ENCODE measurements around the gene ITPR1.

The ITPR1 gene

DNA sequence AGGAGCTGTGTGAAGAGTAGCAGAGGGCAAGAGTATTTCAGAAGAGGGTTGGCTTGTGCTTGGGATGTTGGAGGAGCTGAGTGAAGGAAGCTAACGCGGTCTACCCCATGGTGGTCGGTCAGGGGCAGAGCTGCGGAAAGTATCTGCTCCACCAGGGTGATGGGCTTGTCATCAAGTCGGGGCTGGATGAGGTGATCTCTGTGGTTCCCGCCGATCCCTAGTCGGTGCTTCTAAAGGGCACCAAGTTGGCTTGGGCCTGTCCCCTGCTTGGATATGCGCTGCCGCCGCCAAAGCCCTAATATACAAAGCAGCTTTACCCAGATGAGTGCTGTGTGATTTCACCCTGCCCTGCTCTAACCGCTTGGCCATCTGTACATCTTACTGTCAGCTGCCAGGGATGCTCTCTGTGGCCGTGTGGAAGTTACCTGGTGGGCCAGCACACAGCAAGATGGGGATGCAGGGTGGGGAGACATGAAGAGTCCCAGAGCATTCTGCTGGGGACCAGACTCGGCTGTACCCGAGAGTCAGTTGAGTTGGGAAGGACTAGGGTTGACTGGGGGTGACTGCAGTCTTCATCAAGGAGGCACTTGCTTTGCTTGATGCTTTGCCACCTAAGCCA lies 260.0 kb downstream of the ITPR1 start:
- WGBS, 2 experiments, result 94 to 95% methylated on average over 15 of the region's 15 CpGs
- no peaks in the 10 kb centered on the region for H3K9me3 ChIP-seq (ENCODE audit: control insufficient read depth, low read length)
- H3K36me3 ChIP-seq (ENCODE audit: control insufficient read depth, insufficient read depth, low read length), result no peaks in the 10 kb centered on the region
- H3K4me3 ChIP-seq (ENCODE audit: insufficient read depth, low read depth, low read length), result no peak overlapping the region
- no peaks in the 10 kb centered on the region for H3K27me3 ChIP-seq (ENCODE audit: control insufficient read depth, insufficient read depth, low read length, poor library complexity, severe bottlenecking)
- H3K27ac ChIP-seq (ENCODE audit: insufficient read depth, low read depth, low read length, poor library complexity, severe bottlenecking), result no peak overlapping the region
- H3K4me1 ChIP-seq (ENCODE audit: control insufficient read depth, insufficient read depth, low read length), result peaks cover 5% of the 10 kb centered on the region

DNA sequence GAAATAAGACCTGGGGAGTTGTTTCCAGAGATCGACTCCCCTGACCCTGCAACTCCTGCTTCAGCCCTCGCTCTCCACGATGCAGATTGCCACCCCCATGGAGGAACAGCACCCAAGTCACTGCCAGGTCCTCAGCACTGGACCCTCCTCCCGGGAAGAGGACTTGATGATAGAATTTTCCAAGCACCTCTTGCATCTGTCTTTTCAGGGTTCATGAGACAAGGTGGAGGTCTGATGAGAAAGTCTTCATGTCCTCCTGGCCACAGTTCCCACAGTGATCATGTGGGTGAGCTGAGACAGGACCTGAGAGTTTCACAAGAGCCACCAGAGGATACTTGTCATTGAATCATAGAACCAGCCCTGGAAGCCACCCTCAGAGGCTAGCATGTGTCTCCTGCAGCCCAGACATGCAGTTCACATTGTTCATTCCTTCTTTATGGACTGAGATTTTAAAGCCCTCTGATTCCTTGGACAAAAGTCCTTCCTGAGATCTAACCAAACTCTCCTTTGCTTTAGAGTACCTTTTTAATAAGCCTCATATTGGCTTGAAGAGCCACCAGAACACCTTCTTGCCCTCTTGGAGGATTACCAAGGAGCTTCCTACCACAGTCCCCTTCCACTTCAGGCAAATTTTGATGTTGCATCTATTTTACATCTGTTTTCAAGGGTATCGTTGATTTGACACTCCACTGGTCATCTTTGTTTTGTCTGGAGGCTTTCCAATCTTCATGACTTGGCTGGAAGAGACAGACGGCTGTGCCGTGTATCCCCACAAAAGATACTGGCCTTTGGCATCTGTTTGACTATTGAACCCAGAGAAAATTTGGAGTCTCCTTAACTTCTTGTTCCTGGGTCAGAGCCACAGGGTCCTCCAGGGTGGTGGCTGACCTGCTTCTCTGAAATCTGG lies 261.3 kb downstream of the ITPR1 start:
- Histone ChIP-seq H3K27ac (ENCODE audit: insufficient read depth, low read depth, low read length, poor library complexity, severe bottlenecking) (no peak overlapping the region), H3K36me3 (ENCODE audit: control insufficient read depth, insufficient read depth, low read length) (no peaks in the 10 kb centered on the region), H3K4me3 (ENCODE audit: insufficient read depth, low read depth, low read length) (no peak overlapping the region), H3K9me3 (ENCODE audit: control insufficient read depth, low read length) (no peaks in the 10 kb centered on the region), H3K4me1 (ENCODE audit: control insufficient read depth, insufficient read depth, low read length) (peaks cover 5% of the 10 kb centered on the region), H3K27me3 (ENCODE audit: control insufficient read depth, insufficient read depth, low read length, poor library complexity, severe bottlenecking) (no peaks in the 10 kb centered on the region)
- 94 to 96% methylated on average over 7 of the region's 7 CpGs for WGBS, 2 experiments

DNA sequence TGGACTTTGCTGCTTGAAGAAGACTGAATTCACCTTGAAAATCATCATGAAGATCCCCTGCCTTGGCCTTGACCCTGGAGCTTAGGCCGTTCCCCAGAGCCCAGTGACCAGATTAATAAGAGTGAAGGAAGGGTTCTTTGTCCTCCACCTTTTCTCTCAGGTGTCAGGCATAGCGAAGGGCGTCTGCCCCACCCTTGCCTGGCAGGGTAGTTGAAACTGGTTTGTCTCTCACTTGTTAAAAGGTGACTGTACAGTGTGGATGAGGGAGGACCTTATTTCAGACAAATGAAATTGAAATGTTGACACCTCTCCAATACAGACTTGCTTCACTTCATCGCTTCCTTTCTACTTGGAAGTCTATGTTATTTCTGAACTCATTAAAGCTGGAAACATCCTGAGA lies 262.4 kb downstream of the ITPR1 start:
- no peak overlapping the region for H3K27ac ChIP-seq (ENCODE audit: insufficient read depth, low read depth, low read length, poor library complexity, severe bottlenecking)
- no peak overlapping the region for H3K4me3 ChIP-seq (ENCODE audit: insufficient read depth, low read depth, low read length)
- WGBS, 2 experiments, result 92 to 97% methylated on average over 4 of the region's 4 CpGs
- no peaks in the 10 kb centered on the region for H3K36me3 ChIP-seq (ENCODE audit: control insufficient read depth, insufficient read depth, low read length)
- no peaks in the 10 kb centered on the region for H3K9me3 ChIP-seq (ENCODE audit: control insufficient read depth, low read length)
- no peaks in the 10 kb centered on the region for H3K27me3 ChIP-seq (ENCODE audit: control insufficient read depth, insufficient read depth, low read length, poor library complexity, severe bottlenecking)
- peaks cover 4% of the 10 kb centered on the region for H3K4me1 ChIP-seq (ENCODE audit: control insufficient read depth, insufficient read depth, low read length)

DNA sequence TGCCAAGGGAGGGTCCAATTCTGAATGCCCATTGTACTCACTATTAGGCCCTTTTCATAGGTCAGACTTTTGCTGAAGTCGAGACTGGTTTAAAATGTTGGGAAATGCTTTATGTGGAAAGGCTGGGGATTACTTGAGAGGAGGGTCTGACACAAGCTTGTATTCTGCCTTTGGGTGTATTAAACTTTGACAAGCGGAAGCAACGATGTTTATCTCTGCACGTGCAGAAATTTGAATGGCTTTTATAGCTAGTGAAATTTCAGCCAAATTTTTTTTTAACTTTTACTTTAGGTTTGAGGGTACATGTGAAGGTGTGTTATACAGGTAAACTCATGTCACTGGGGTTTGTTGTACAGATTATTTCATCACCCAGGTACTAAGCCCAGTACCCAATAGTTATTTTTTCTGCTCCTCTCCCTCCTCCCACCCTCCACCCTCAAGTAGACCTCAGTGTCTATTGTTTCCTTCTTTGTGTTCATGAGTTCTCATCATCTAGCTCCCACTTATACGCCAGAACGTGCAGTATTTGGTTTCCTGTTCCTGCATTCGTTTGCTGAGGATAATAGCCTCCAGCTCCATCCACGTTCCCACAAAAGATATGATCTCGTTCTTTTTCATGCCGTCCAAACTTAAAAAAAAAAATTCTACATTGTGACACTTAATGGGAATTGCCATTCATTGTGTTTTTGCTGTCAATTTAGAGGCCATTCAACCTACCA lies 263.1 kb downstream of the ITPR1 start:
- Histone ChIP-seq H3K36me3 (ENCODE audit: control insufficient read depth, insufficient read depth, low read length) (no peaks in the 10 kb centered on the region), H3K27ac (ENCODE audit: insufficient read depth, low read depth, low read length, poor library complexity, severe bottlenecking) (no peak overlapping the region), H3K4me3 (ENCODE audit: insufficient read depth, low read depth, low read length) (no peak overlapping the region), H3K27me3 (ENCODE audit: control insufficient read depth, insufficient read depth, low read length, poor library complexity, severe bottlenecking) (no peaks in the 10 kb centered on the region), H3K9me3 (ENCODE audit: control insufficient read depth, low read length) (no peaks in the 10 kb centered on the region), H3K4me1 (ENCODE audit: control insufficient read depth, insufficient read depth, low read length) (no peaks in the 10 kb centered on the region)
- WGBS, 2 experiments, result 95 to 96% methylated on average over 10 of the region's 10 CpGs

DNA sequence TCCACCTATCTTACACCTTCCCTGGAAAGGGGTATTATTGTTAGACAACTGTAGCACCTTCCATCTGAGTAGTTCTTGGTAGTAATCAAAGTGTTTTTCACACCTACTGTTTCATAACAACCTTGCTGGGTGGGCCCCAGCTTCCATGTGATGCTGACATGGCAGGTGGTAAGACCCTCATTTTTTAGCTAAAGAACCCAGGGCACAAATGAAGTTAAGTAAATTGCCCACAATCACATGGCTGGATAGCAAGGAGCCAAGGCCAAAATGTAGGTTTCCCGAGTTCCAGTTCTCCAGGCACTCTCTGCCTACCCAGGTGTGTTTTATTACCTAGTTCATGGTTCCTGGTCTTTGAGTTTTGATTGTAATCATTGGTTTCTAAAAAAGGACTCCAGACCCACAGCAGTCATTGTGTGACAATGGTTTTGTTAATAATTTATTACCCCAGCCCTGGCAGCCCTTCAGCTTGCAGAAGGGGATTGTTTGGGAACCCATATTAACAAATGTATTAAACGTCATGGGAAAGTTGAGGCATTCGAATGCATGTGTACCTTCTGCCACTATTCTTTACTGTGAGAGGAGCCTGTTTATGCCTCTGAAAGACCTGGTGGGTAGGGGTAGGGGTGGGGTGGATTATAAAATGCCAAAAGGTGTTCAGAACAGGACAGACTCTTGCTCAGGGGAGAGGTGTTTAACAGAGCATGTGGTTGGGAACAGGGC lies 263.9 kb downstream of the ITPR1 start:
- Histone ChIP-seq H3K4me3 (ENCODE audit: insufficient read depth, low read depth, low read length) (no peak overlapping the region), H3K9me3 (ENCODE audit: control insufficient read depth, low read length) (no peaks in the 10 kb centered on the region), H3K4me1 (ENCODE audit: control insufficient read depth, insufficient read depth, low read length) (no peaks in the 10 kb centered on the region), H3K27ac (ENCODE audit: insufficient read depth, low read depth, low read length, poor library complexity, severe bottlenecking) (no peak overlapping the region), H3K27me3 (ENCODE audit: control insufficient read depth, insufficient read depth, low read length, poor library complexity, severe bottlenecking) (no peaks in the 10 kb centered on the region), H3K36me3 (ENCODE audit: control insufficient read depth, insufficient read depth, low read length) (no peaks in the 10 kb centered on the region)
- WGBS, 2 experiments, result 96 to 97% methylated on average over 3 of the region's 3 CpGs

DNA sequence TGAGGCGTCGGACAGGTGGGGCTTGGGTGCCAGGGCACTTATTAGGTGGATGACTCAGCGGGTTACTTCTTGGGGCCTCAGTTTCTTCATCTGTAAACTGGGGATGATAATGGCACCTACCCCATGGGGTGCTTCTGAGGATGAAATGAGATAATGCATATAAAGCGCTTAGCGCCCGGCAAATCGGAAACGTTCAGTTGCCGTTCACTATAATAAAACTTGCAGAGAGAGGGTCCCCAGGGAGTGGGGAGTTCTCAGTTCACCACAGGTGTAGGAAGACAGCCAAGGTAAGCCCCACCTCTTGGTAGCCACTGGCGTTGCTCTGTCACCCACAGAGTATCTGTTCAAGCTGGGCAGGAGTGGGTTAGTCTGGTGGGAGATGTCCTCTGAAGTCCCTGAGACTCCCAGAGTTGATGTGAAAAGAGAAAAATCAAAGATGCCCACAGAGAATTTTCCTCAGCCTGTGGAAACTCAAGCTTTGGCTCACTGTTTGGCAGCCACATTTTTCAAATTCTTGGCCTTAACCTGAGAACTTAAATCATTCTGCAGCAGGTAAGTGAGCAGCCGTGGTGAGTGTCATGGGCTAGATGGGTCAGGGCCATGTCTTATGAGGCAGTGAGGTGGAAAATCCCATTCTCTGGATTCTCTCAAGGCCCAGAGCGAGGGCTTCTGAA lies 264.6 kb downstream of the ITPR1 start:
- Histone ChIP-seq H3K36me3 (ENCODE audit: control insufficient read depth, insufficient read depth, low read length) (no peaks in the 10 kb centered on the region), H3K4me3 (ENCODE audit: insufficient read depth, low read depth, low read length) (no peak overlapping the region), H3K9me3 (ENCODE audit: control insufficient read depth, low read length) (no peaks in the 10 kb centered on the region), H3K27ac (ENCODE audit: insufficient read depth, low read depth, low read length, poor library complexity, severe bottlenecking) (no peak overlapping the region), H3K4me1 (ENCODE audit: control insufficient read depth, insufficient read depth, low read length) (no peaks in the 10 kb centered on the region), H3K27me3 (ENCODE audit: control insufficient read depth, insufficient read depth, low read length, poor library complexity, severe bottlenecking) (no peaks in the 10 kb centered on the region)
- 86 to 87% methylated on average over 12 of the region's 12 CpGs for WGBS, 2 experiments

DNA sequence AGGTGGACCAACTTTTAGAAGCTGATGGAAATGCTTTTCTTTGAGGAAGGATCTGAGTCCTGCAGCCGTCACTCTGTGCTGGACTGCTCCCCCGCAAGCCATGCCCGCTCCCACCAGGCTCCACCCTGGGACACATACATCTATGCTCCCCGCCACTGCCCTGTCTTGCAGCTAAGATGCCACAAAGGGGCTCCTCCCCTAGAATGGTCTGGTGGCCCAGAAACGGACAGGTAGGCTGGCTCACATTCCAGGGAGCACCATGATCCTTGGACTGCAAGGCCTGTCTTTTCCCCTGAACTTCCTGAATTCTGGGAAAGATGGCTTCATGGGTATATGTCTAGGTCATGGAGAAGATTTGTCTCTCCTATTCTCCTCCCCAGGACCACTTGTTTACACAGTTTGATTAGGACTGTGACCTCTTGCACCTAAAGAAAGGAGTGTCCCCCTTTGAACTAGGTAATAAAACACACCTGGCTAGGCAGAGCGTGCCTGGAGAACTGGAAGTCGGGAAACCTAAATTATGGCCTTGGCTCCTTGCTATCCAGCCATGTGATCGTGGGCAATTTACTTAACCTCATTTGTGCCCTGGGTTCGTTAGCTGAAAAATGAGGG lies 265.2 kb downstream of the ITPR1 start:
- 95 to 96% methylated on average over 9 of the region's 9 CpGs for WGBS, 2 experiments
- no peaks in the 10 kb centered on the region for H3K4me1 ChIP-seq (ENCODE audit: control insufficient read depth, insufficient read depth, low read length)
- no peaks in the 10 kb centered on the region for H3K36me3 ChIP-seq (ENCODE audit: control insufficient read depth, insufficient read depth, low read length)
- no peak overlapping the region for H3K27ac ChIP-seq (ENCODE audit: insufficient read depth, low read depth, low read length, poor library complexity, severe bottlenecking)
- H3K4me3 ChIP-seq (ENCODE audit: insufficient read depth, low read depth, low read length), result no peak overlapping the region
- no peaks in the 10 kb centered on the region for H3K27me3 ChIP-seq (ENCODE audit: control insufficient read depth, insufficient read depth, low read length, poor library complexity, severe bottlenecking)
- no peaks in the 10 kb centered on the region for H3K9me3 ChIP-seq (ENCODE audit: control insufficient read depth, low read length)

DNA sequence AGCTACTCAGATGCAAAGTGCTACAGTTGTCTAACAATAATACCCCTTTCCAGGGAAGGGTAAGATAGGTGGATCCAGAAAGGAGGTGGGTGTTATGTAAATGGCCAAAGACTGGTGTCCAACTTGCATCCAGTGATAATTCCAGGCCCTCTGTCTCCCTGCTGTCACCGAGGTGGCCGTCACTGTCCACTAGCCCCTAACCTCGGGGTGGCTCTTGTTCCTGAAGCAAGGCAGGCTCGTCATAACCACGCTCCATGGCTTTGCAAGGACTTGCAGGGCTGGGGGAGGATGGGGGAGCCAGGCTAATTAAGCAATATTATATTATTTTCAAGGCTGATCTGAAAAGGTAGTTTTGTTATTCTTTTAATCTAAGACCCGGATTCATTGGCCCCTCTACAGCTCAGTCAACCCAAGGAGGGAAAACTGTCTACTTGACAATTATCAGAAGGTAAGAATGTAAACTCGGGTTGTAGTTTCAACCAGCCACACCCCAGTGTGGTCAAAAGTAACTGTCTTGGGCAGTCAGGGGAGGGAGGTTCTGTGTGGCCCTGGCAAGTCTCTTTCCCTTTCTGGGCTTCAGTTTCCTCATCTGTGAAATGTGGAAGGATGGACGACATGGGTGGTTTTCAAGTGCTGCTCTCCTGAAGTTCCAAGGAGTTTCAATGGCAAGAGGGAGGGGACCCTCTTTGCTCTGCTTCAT lies 266.0 kb downstream of the ITPR1 start:
- Histone ChIP-seq H3K4me3 (ENCODE audit: insufficient read depth, low read depth, low read length) (no peak overlapping the region), H3K36me3 (ENCODE audit: control insufficient read depth, insufficient read depth, low read length) (no peaks in the 10 kb centered on the region), H3K27ac (ENCODE audit: insufficient read depth, low read depth, low read length, poor library complexity, severe bottlenecking) (no peak overlapping the region), H3K27me3 (ENCODE audit: control insufficient read depth, insufficient read depth, low read length, poor library complexity, severe bottlenecking) (no peaks in the 10 kb centered on the region), H3K4me1 (ENCODE audit: control insufficient read depth, insufficient read depth, low read length) (no peaks in the 10 kb centered on the region), H3K9me3 (ENCODE audit: control insufficient read depth, low read length) (no peaks in the 10 kb centered on the region)
- WGBS, 2 experiments, result 94 to 96% methylated on average over 8 of the region's 8 CpGs

Measured in ectodermal cell (in vitro differentiated cells).